OCI-LY7 (cell line): ENCODE data around the gene EPB41L2. TPM values are rescaled to one million over a fixed set of nuclear protein-coding genes. Genes with fewer than 3 reads are reported as not detected.
"Not testable (repeated sequence)": the region's sequence is repeated elsewhere in the genome, so short reads cannot be mapped to it uniquely, and the experiment has no call there.

Experiments
- BruUV-seq: library from RNA; stranded (reverse); fragments of 400-500 nt; replicated peaks from 2 replicates; lab custom pipeline; 2021; lab: Mats Ljungman, UMichigan
- CTCF ChIA-PET: fragments of 300-600 bp; sonication (Branson Sonifier 250); formaldehyde crosslinking; loops from one replicate; lab custom pipeline; 2022; ENCODE audit warnings: antibody characterized with exemption; ENCODE audit not compliant: unreplicated experiment; lab: Charles Lee
- POLR2A ChIA-PET: fragments of 300-600 bp; sonication (Branson Sonifier 250); formaldehyde crosslinking; loops from one replicate; lab custom pipeline; 2022; ENCODE audit warnings: antibody characterized with exemption; lab: Charles Lee
- DNase-seq: peaks from one replicate; pipeline ENCODE4 v3.0.0-alpha.2; 2015; ENCODE audit warnings: low spot score
- H2AFZ ChIP-seq: fragments of 200-600 bp; sonication (generic), shearing (Covaris generic); 2 replicates; pipeline ENCODE4 v1.6.1; 2014; ENCODE audit warnings: mild to moderate bottlenecking, antibody characterized with exemption, low read length, moderate library complexity
- H3K27ac ChIP-seq: fragments of 200-600 bp; sonication (generic); 2 replicates; pipeline ENCODE4 v1.5.1; 2014; ENCODE audit warnings: mixed run types, low read depth, mild to moderate bottlenecking, moderate library complexity, low read length, inconsistent platforms; ENCODE audit not compliant: poor library complexity, severe bottlenecking
- H3K36me3 ChIP-seq: fragments of 200-600 bp; sonication (generic); 2 replicates; pipeline ENCODE4 v1.6.1; 2014; ENCODE audit warnings: mild to moderate bottlenecking, antibody characterized with exemption, low read length, moderate library complexity, mixed read lengths; ENCODE audit not compliant: insufficient read depth
- H3K4me1 ChIP-seq: fragments of 200-600 bp; sonication (generic); 2 replicates; pipeline ENCODE4 v1.5.1; 2014; ENCODE audit warnings: mild to moderate bottlenecking, low read length; ENCODE audit not compliant: insufficient read depth, poor library complexity, severe bottlenecking
- H3K4me2 ChIP-seq: fragments of 200-600 bp; sonication (generic); 2 replicates; pipeline ENCODE4 v1.6.1; 2014; ENCODE audit warnings: mild to moderate bottlenecking, low read length
- H3K4me3 ChIP-seq: fragments of 200-600 bp; sonication (generic); 2 replicates; pipeline ENCODE4 v1.5.1; 2014; ENCODE audit warnings: mild to moderate bottlenecking, low read depth, low read length; ENCODE audit not compliant: poor library complexity, severe bottlenecking
- H3K79me2 ChIP-seq: fragments of 200-600 bp; sonication (generic); 2 replicates; pipeline ENCODE4 v1.6.1; 2016; ENCODE audit warnings: low read depth, mild to moderate bottlenecking, low read length, moderate library complexity, mixed read lengths; ENCODE audit not compliant: insufficient read depth
- H3K9me2 ChIP-seq: fragments of 200-600 bp; sonication (generic); 2 replicates; pipeline ENCODE4 v1.6.1; 2016; ENCODE audit warnings: mild to moderate bottlenecking, low read length, mixed read lengths; ENCODE audit not compliant: insufficient read depth
- H3K9me3 ChIP-seq: fragments of 200-600 bp; sonication (generic); 2 replicates; pipeline ENCODE4 v1.6.1; 2014; ENCODE audit warnings: mild to moderate bottlenecking, mixed run types, low read length, mixed read lengths
- H4K20me1 ChIP-seq: fragments of 200-600 bp; sonication (generic); 2 replicates; pipeline ENCODE4 v1.6.1; 2014; ENCODE audit warnings: mild to moderate bottlenecking, antibody characterized with exemption, low read length, moderate library complexity, mixed read lengths; ENCODE audit not compliant: insufficient read depth
- CTCF ChIP-seq: fragments of 200-600 bp; sonication (generic); conservative IDR thresholded peaks from 2 replicates; pipeline ENCODE4 v1.5.1; 2014; ENCODE audit warnings: mild to moderate bottlenecking, antibody characterized with exemption, low read length, moderate library complexity, mixed read lengths
- EZH2phosphoT487 ChIP-seq: fragments of 200-600 bp; sonication (generic); IDR thresholded peaks from 2 replicates; pipeline ENCODE4 v1.6.1; 2018; ENCODE audit warnings: low read depth, borderline replicate concordance, mild to moderate bottlenecking, mixed run types, antibody characterized with exemption, low read length, moderate library complexity, mixed read lengths
- intact Hi-C: fragments of 100-400 bp; cut with micrococcal nuclease; formaldehyde crosslinking; loops from one replicate; pipeline ENCODE4 v1.10.0; 2022; ENCODE audit not compliant: unreplicated experiment
- total RNA-seq, 2 experiments: library from RNA; depleted of rRNA in 1 of 2; stranded (reverse); fragments of >200 nt in 1 of 2; shearing (Covaris generic) in 1 of 2; gene quantifications; 2 replicates each; pipeline ENCODE4 v1.2.3, GENCODE V29; 2014 to 2022

The EPB41L2 gene
- total RNA-seq, 2 experiments from 2014 or later, result 36.7 to 138 TPM

- no peaks in the 10 kb centered on the region for H3K79me2 ChIP-seq
- POLR2A ChIA-PET, result interaction anchor here (1.3 to 1.5 kb wide), 2 partner anchors 15 to 23 kb away, joined by 4 read pairs; no protein-coding TSS in a partner anchor
- CTCF ChIA-PET, result no interaction called here
These were observed 118.6 kb downstream of the EPB41L2 start for GRCh38 chr6:130944486-130944885.

GRCh38 chr6:130943738-130944137, 119.3 kb downstream of the EPB41L2 start:
- peaks cover 8% of the 10 kb centered on the region for H3K4me1 ChIP-seq
- 0 out of 2 replicates have a peak, but pooled peaks cover 5% of the 10 kb centered on the region for H3K36me3 ChIP-seq
- no peaks in the 10 kb centered on the region for H3K9me2 ChIP-seq
- no peak overlapping the region for H2AFZ ChIP-seq
- no peak overlapping the region for H3K4me3 ChIP-seq
- CTCF ChIA-PET, result no interaction called here
- H3K79me2 ChIP-seq, result no peaks in the 10 kb centered on the region
- no peak overlapping the region for H3K4me2 ChIP-seq
- no peak for DNase-seq
- intact Hi-C loops, result no loop called here
- H3K9me3 ChIP-seq, result no peaks in the 10 kb centered on the region
- no TSS peak for BruUV-seq
- no peaks in the 10 kb centered on the region for H4K20me1 ChIP-seq
- H3K27ac ChIP-seq, result no peak overlapping the region
- TF ChIP-seq CTCF, result no peak
- POLR2A ChIA-PET, result no interaction called here

More at GRCh38 chr6:130944486-130944885, 118.6 kb downstream of the EPB41L2 start:
- Histone ChIP-seq H2AFZ (no peak overlapping the region), H3K27ac (no peak overlapping the region), H4K20me1 (no peaks in the 10 kb centered on the region), H3K4me1 (peaks cover 8% of the 10 kb centered on the region), H3K9me2 (no peaks in the 10 kb centered on the region), H3K4me2 (no peak overlapping the region), H3K9me3 (no peaks in the 10 kb centered on the region), H3K4me3 (no peak overlapping the region), H3K36me3 (0 out of 2 replicates have a peak, but pooled peaks cover 5% of the 10 kb centered on the region)
- no TSS peak for BruUV-seq
- no peak for DNase-seq
- TF ChIP-seq EZH2phosphoT487, result no peak
- TF ChIP-seq CTCF, result no peak
- intact Hi-C loops, result no loop called here

- H3K79me2 ChIP-seq, H3K4me2 ChIP-seq, CTCF ChIA-PET, H4K20me1 ChIP-seq, H3K9me3 ChIP-seq, intact Hi-C loops, H3K9me2 ChIP-seq, H3K4me3 ChIP-seq, H3K27ac ChIP-seq, H2AFZ ChIP-seq, H3K4me1 ChIP-seq, H3K36me3 ChIP-seq, BruUV-seq, DNase-seq: not testable (repeated sequence)
- POLR2A ChIA-PET, result interaction anchor here (1.2 kb wide), 1 partner anchor 37 kb away, joined by 16 read pairs; no protein-coding TSS in a partner anchor
These were observed 120.3 kb downstream of the EPB41L2 start for GRCh38 chr6:130942752-130943151.
